ENCODE results near the gene ANO7.

The ANO7 gene

GRCh38 chr2:241258505-241259280 lies 70.2 kb downstream of the ANO7 start:
- Histone ChIP-seq H3K27ac (no peak overlapping the region), H3K4me3 (no peak overlapping the region)
- no peak for DNase-seq (ENCODE audit: low spot score)
- no peak for TF ChIP-seq CTCF (IDR thresholded peaks at IDR 0.05)

DNA sequence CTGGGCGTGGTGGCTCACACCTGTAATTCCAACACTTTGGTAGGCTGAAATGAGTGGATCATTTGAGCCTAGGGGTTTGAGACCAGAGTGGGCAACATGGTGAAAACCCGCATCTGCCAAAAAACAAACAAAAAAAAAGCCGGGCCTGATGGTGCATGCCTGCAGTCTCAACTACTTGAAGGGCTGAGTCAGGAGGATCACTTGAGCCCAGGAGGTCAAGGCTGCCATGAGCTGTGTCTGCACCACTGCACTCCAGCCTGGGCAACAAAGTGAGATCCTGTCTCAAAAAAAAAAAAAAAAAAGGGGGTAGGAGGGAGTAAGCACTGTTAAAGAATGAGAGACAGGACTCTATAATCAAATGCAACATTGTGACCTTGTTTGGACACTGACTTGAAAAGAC lies 72.4 kb downstream of the ANO7 start:
- Histone ChIP-seq H3K27ac (no peak overlapping the region), H3K4me3 (no peak overlapping the region)
- DNase-seq (ENCODE audit: low spot score) = no peak
- TF ChIP-seq CTCF (IDR thresholded peaks at IDR 0.05) = no peak

DNA sequence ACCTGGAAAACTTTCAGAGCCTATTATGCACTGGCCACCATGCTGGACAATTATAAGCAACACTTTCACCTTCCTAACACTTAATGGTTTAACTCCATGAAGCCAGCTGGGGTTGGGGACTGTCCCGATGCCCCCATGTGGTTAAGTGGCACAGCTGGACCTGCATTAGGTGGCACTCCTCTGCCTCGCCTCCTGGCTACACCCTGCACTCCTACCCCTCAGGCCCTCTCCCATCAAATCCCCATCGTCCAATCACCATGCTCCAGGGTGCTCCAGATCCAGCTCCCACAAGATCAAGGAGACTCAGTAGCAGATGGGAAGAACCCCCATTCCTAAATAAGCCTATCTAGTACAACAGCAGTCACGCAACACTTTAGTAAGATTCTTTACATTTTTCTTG lies 73.2 kb downstream of the ANO7 start:
- H3K4me3 ChIP-seq = no peak overlapping the region
- H3K27ac ChIP-seq = no peak overlapping the region
- no peak for DNase-seq (ENCODE audit: low spot score)
- TF ChIP-seq CTCF (IDR thresholded peaks at IDR 0.05) = no peak

DNA sequence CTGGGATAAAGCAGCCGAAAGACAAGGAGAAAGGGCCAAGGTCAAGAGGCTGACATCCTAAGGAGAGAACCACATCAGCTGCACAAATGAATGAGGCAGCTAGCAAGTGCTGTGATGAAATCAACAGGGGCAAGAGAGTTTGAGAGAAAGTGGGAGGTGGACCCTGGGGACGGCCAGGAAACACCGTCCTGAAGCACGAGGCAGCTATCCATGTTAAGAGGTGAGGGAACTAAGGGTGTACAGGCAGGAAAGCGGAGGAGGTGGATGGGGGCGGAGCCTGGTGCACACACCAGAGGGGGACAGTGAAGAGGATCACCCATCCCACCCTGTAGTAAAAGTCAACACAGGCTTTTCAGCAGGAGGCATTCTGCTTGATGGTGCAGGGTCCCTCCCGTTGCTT lies 74.6 kb downstream of the ANO7 start:
- TF ChIP-seq CTCF (IDR thresholded peaks at IDR 0.05) = no peak
- no peak overlapping the region for H3K4me3 ChIP-seq
- H3K27ac ChIP-seq = no peak overlapping the region
- no peak for DNase-seq (ENCODE audit: low spot score)

GRCh38 chr2:241265506-241265905 lies 77.0 kb downstream of the ANO7 start:
- no peak for DNase-seq (ENCODE audit: low spot score)
- no peak for TF ChIP-seq CTCF (IDR thresholded peaks at IDR 0.05)
- no peak overlapping the region for H3K27ac ChIP-seq
- no peak overlapping the region for H3K4me3 ChIP-seq

DNA sequence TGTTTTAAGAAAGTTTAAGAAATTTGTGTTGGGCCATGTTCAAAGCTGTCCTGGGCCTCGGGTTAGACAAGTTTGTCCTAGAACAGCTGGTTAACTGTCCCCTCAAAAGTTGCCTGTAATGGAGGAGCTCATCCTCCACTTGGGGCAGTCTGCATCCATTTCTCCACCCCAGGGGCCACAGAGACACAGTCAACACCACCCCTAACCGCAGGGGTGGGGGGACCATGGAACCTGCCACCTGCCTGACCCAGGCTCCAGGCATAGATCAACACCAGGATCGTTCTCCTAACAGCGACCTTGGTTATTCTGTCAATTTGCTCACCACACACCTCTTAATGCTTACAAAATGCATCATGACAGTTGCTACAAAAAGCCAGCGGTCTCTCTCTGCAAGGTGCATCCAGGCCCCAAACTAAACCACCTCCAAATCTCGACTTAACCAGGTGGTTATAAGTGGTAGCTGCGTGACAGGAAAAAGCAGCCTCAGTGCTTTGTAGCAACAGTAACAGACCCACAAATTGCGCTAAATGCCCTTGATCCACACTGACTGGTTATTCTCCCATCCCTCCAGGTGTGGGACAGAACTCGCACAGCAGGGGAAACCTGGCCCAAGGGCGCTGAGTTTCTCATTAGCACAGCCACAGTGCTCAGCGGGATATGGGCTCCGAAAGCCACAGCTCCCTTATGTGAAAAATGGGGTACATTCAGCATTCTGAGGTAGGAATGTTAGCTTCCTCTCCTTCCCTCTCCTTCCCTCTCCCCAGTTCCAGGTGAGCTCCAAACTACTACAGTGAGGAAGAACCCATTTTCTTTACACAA lies 79.0 kb downstream of the ANO7 start:
- no peak for DNase-seq (ENCODE audit: low spot score)
- no peak for TF ChIP-seq CTCF (IDR thresholded peaks at IDR 0.05)

GRCh38 chr2:241268306-241268705 lies 79.8 kb downstream of the ANO7 start:
- no peak for TF ChIP-seq CTCF (IDR thresholded peaks at IDR 0.05)
- Histone ChIP-seq H3K4me3 (no peak overlapping the region), H3K27ac (no peak overlapping the region)
- DNase-seq (ENCODE audit: low spot score) = no peak

More for the DNA sequence above, 79.0 kb downstream of the ANO7 start:
- H3K27ac ChIP-seq = no peak overlapping the region
- no peak overlapping the region for H3K4me3 ChIP-seq

Measured in coronary artery (tissue), 2 donors.